NCI-H2171 (cell line): ENCODE results near the gene CKMT2.
A peak's percentile ranks its signal among the peaks of the same experiment; 100 is the strongest.

Experiments used
- DNase-seq: peaks from one replicate; lab custom pipeline; 2025; lab: John Stamatoyannopoulos, UW

Gene CKMT2

GRCh38 chr5:81216152-81216551 is 17.0 kb upstream of the CKMT2 start:
- DNase-seq, result no peak

- no peak for DNase-seq
These were observed 13.7 kb upstream of the CKMT2 start for GRCh38 chr5:81219389-81219788.

GRCh38 chr5:81222285-81222684 is 10.8 kb upstream of the CKMT2 start:
- no peak for DNase-seq

- DNase-seq, result no peak
These were observed 7.7 kb upstream of the CKMT2 start for GRCh38 chr5:81225463-81225862.

- DNase-seq, result no peak
These were observed 6.8 kb upstream of the CKMT2 start for GRCh38 chr5:81226286-81226685.

- DNase-seq, result no peak
These were observed 6.2 kb upstream of the CKMT2 start for GRCh38 chr5:81226949-81227348.

GRCh38 chr5:81228084-81228483 is 5.0 kb upstream of the CKMT2 start:
- DNase-seq, result no peak

- DNase-seq, result no peak
These were observed 2.7 kb upstream of the CKMT2 start for GRCh38 chr5:81230416-81230815.

GRCh38 chr5:81232464-81233079 is 550 bp upstream of the CKMT2 start:
- DNase-seq, result no peak

GRCh38 chr5:81234299-81234698 is 1.2 kb downstream of the CKMT2 start:
- no peak for DNase-seq

- no peak for DNase-seq
These were observed 1.7 kb downstream of the CKMT2 start for GRCh38 chr5:81234801-81235200.

- no peak for DNase-seq
These were observed 2.4 kb downstream of the CKMT2 start for GRCh38 chr5:81235287-81236072.

GRCh38 chr5:81238460-81238859 is 5.3 kb downstream of the CKMT2 start:
- DNase-seq, result no peak

- DNase-seq, result no peak
These were observed 6.5 kb downstream of the CKMT2 start for GRCh38 chr5:81239613-81240012.

- DNase-seq, result no peak
These were observed 7.9 kb downstream of the CKMT2 start for GRCh38 chr5:81241001-81241400.

GRCh38 chr5:81241961-81242648 is 9.0 kb downstream of the CKMT2 start:
- no peak for DNase-seq

GRCh38 chr5:81242906-81243436 is 9.8 kb downstream of the CKMT2 start:
- DNase-seq, result peak; percentile 3

GRCh38 chr5:81244451-81244850 is 11.3 kb downstream of the CKMT2 start:
- DNase-seq, result no peak

- DNase-seq, result no peak
These were observed 12.7 kb downstream of the CKMT2 start for GRCh38 chr5:81245871-81246235.

- no peak for DNase-seq
These were observed 13.6 kb downstream of the CKMT2 start for GRCh38 chr5:81246697-81247096.

- DNase-seq, result no peak
These were observed 14.4 kb downstream of the CKMT2 start for GRCh38 chr5:81247441-81247972.

GRCh38 chr5:81249240-81249639 is 16.1 kb downstream of the CKMT2 start:
- DNase-seq, result no peak

- no peak for DNase-seq
These were observed 16.9 kb downstream of the CKMT2 start for GRCh38 chr5:81250004-81250403.
